Lung (tissue), 12 donors: Measurements from ENCODE around the gene CISD3. TPM values are rescaled to one million over a fixed set of nuclear protein-coding genes. Genes with fewer than 3 reads are reported as not detected.

Experiments
- ATAC-seq: fragments of 200-7000 bp; cut with Tn5 transposase; one replicate; pipeline ENCODE4 v1.9.1; 2020; ENCODE audit warnings: moderate number of reproducible peaks; ENCODE audit not compliant: insufficient read depth, low FRiP score
- DNase-seq, 3 donors: peaks; one replicate each; pipeline ENCODE4 v3.0.0-alpha.2; 2013 to 2017
- H3K27ac ChIP-seq, 2 donors: one replicate each; pipeline ENCODE4 v1.5.1; 2013; ENCODE audit warnings: mild to moderate bottlenecking in 2 of 2, moderate library complexity in 2 of 2, control low read depth in 1 of 2, inconsistent platforms in 1 of 2, low read depth in 1 of 2, low read length in 1 of 2
- H3K27me3 ChIP-seq, 3 donors: one replicate each; pipeline ENCODE4 v1.5.1; 2013; ENCODE audit warnings: low read length in 2 of 3; ENCODE audit not compliant: control insufficient read depth in 3 of 3, insufficient read depth in 3 of 3
- H3K36me3 ChIP-seq, 4 donors: one replicate each; pipeline ENCODE4 v1.5.1; 2013; ENCODE audit warnings: low read length in 4 of 4, mild to moderate bottlenecking in 1 of 4, moderate library complexity in 1 of 4; ENCODE audit not compliant: control insufficient read depth in 4 of 4, insufficient read depth in 4 of 4
- H3K4me1 ChIP-seq, 5 donors: one replicate each; pipeline ENCODE4 v1.5.1; 2013; ENCODE audit warnings: low read length in 5 of 5, mild to moderate bottlenecking in 2 of 5, moderate library complexity in 1 of 5; ENCODE audit not compliant: control insufficient read depth in 5 of 5, insufficient read depth in 5 of 5
- H3K4me3 ChIP-seq: one replicate; pipeline ENCODE4 v1.5.1; 2013; ENCODE audit warnings: mild to moderate bottlenecking, control low read depth, moderate library complexity
- H3K9ac ChIP-seq, 2 donors: one replicate each; pipeline ENCODE4 v1.5.1; 2013; ENCODE audit warnings: low read length in 2 of 2, control low read depth in 1 of 2; ENCODE audit not compliant: insufficient read depth in 1 of 2
- H3K9me3 ChIP-seq, 4 donors: one replicate each; pipeline ENCODE4 v1.5.1; 2013; ENCODE audit warnings: low read length in 3 of 4, mild to moderate bottlenecking in 1 of 4, moderate library complexity in 1 of 4; ENCODE audit not compliant: control insufficient read depth in 4 of 4, insufficient read depth in 3 of 4
- WGBS, 2 donors: extraction: QIAGEN DNeasy Blood & Tissue Kit; methylation state at CpG; one replicate each; pipeline ENCODE4 v1.1.7; 2013; 5-methylcytosine and 5-hydroxymethylcytosine counted together
- polyA plus RNA-seq, 2 donors: library from polyadenylated mRNA; stranded (reverse); fragments of 200-250 nt; gene quantifications; one replicate each; pipeline ENCODE4 v1.2.1, GENCODE V29; 2013
- total RNA-seq, 2 donors: library from RNA; depleted of rRNA in 1 of 2; stranded (reverse); fragments of >200 nt in 1 of 2; gene quantifications; one replicate each; pipeline ENCODE4 v1.2.1, GENCODE V29; 2014 to 2021
- TF ChIP-seq, protein P1 (sequence below): IDR thresholded peaks from 2 replicates; pipeline ENCODE4 v1.5.1; 2012; ENCODE audit warnings: mild to moderate bottlenecking; ENCODE audit errors: control extremely low read depth, extremely low read depth
- donor health status: control.
- donor health status: control.
- donor health status: Bipolar disorder and iron deficiency.
- donor health status: healthy.
- donor health status: DM: yes; HTN: yes; CAD: no.

The CISD3 gene
- total and polyA plus RNA-seq, 4 donors, result 2.4 to 49.7 (median 38.0) TPM

- Histone ChIP-seq H3K4me1 (peaks cover 0 to 36% (median 16%) of the 10 kb centered on the region in 5 donors), H3K9ac (no peak overlapping the region), H3K36me3 (peaks cover 0 to 29% (median 20%) of the 10 kb centered on the region in 4 donors), H3K4me3 (no peak overlapping the region), H3K27me3 (no peaks in the 10 kb centered on the region), H3K9me3 (no peaks in the 10 kb centered on the region), H3K27ac (peak overlapping the region in 1 of 2 donors; percentile 36)
- DNase-seq (no peak), ATAC-seq (no peak)
- TF ChIP-seq, protein P1, sequence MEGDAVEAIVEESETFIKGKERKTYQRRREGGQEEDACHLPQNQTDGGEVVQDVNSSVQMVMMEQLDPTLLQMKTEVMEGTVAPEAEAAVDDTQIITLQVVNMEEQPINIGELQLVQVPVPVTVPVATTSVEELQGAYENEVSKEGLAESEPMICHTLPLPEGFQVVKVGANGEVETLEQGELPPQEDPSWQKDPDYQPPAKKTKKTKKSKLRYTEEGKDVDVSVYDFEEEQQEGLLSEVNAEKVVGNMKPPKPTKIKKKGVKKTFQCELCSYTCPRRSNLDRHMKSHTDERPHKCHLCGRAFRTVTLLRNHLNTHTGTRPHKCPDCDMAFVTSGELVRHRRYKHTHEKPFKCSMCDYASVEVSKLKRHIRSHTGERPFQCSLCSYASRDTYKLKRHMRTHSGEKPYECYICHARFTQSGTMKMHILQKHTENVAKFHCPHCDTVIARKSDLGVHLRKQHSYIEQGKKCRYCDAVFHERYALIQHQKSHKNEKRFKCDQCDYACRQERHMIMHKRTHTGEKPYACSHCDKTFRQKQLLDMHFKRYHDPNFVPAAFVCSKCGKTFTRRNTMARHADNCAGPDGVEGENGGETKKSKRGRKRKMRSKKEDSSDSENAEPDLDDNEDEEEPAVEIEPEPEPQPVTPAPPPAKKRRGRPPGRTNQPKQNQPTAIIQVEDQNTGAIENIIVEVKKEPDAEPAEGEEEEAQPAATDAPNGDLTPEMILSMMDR, result no peak
- WGBS, 2 donors, result 76 to 85% methylated on average over 7 of the region's 7 CpGs
Observed at GRCh38 chr17:38732376-38733281, 2.5 kb downstream of the CISD3 start.

DNA sequence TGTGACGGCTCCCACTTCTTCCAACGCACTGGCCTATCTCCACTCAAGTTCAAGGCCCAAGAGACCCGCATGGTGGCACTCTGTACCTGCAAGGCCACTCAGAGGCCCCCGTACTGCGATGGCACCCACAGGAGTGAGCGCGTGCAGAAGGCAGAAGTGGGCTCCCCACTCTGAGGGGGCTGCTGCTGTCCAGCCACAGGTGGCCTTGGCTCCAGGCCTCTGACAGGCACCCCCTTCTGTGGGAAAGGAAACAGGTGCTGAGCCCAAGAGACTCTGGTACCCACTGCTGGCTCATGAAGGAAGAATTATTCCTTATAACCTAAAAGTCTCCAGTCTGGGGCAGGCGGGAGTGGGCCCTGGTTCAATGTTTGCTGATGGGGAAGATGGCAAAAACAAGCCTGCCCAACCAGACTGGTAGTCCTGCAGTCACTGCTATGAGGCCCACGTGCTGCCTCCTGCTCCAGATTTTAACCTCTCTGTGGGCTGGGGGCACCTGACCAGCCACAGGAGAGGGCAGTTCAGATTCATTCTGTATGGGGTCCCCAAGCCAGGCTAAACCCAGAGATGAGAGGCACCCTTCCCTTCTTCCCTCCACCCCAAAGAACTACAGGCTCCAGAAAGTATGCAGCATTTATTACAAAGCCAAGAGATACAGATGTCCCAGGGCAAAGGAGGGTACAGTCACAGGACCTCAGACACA is 3.3 kb downstream of the CISD3 start:
- ATAC-seq (no peak), DNase-seq (no peak)
- Histone ChIP-seq H3K9ac (no peak overlapping the region), H3K9me3 (no peaks in the 10 kb centered on the region), H3K27ac (peak overlapping the region in 1 of 2 donors; percentile 15), H3K4me1 (peaks cover 0 to 36% (median 11%) of the 10 kb centered on the region in 5 donors), H3K4me3 (no peak overlapping the region), H3K27me3 (no peaks in the 10 kb centered on the region), H3K36me3 (peaks cover 0 to 32% (median 26%) of the 10 kb centered on the region in 4 donors)
- WGBS, 2 donors, result 77 to 88% methylated on average over 9 of the region's 9 CpGs
- TF ChIP-seq, protein P1, result no peak

GRCh38 chr17:38733982-38734973 is 4.1 kb downstream of the CISD3 start:
- H3K4me1 ChIP-seq, result peaks cover 0 to 31% (median 7%) of the 10 kb centered on the region in 5 donors
- no peaks in the 10 kb centered on the region for H3K9me3 ChIP-seq
- ATAC-seq (no peak), DNase-seq (peak in 2 of 3 donors; percentile 46 to 54)
- TF ChIP-seq, protein P1, result no peak
- no peaks in the 10 kb centered on the region for H3K27me3 ChIP-seq
- peaks cover 0 to 40% (median 33%) of the 10 kb centered on the region in 4 donors for H3K36me3 ChIP-seq
- H3K4me3 ChIP-seq, result no peak overlapping the region
- 67 to 80% methylated on average over 15 of the region's 15 CpGs for WGBS, 2 donors
- H3K27ac ChIP-seq, result no peak overlapping the region
- H3K9ac ChIP-seq, result no peak overlapping the region
